H1 (cell line): Measurements from ENCODE around the gene RIPPLY2. TPM values are rescaled to one million over a fixed set of nuclear protein-coding genes. Genes with fewer than 3 reads are reported as not detected.

Experiments used
- CTCF ChIA-PET: fragments of 300-600 bp; sonication (Branson Sonifier 250); formaldehyde crosslinking; loops from one replicate; lab custom pipeline; 2021; ENCODE audit not compliant: partially characterized antibody; lab: Charles Lee
- POLR2A ChIA-PET: fragments of 300-600 bp; sonication (Branson Sonifier 250); formaldehyde crosslinking; loops from one replicate; lab custom pipeline; 2021; ENCODE audit warnings: inconsistent platforms; ENCODE audit not compliant: partially characterized antibody; lab: Charles Lee
- DNase-seq, 2 experiments: peaks; one replicate each; pipeline versions ENCODE4 v3.0.0 to v3.0.0-alpha.2; 2010 to 2022; ENCODE audit warnings: low spot score in 2 of 2, low read depth in 1 of 2, mixed read lengths in 1 of 2
- FAIRE-seq: peaks from 2 replicates; lab custom pipeline; 2011; peaks lifted over from hg19 to GRCh38; lab: Jason Lieb, UNC
- H2AFZ ChIP-seq: 2 replicates; pipeline ENCODE4 v1.8.1; 2012; ENCODE audit warnings: low read length, inconsistent platforms
- H2AK5ac ChIP-seq: 2 replicates; pipeline ENCODE4 v1.6.1; 2013; ENCODE audit warnings: low read depth, low read length
- H2BK120ac ChIP-seq: replicated peaks from 2 replicates; pipeline ENCODE3; 2013; ENCODE audit warnings: low read depth, low read length, inconsistent platforms
- H2BK12ac ChIP-seq: 2 replicates; pipeline ENCODE4 v1.6.1; 2013; ENCODE audit warnings: low read depth, low read length
- H2BK15ac ChIP-seq: 2 replicates; pipeline ENCODE4 v1.6.1; 2013; ENCODE audit warnings: low read length
- H2BK20ac ChIP-seq: 2 replicates; pipeline ENCODE4 v1.6.1; 2013; ENCODE audit warnings: low read length
- H2BK5ac ChIP-seq: 2 replicates; pipeline ENCODE4 v1.6.1; 2013; ENCODE audit warnings: low read depth, low read length
- H3K14ac ChIP-seq: 2 replicates; pipeline ENCODE4 v1.6.1; 2013; ENCODE audit warnings: inconsistent platforms; ENCODE audit not compliant: insufficient read length
- H3K18ac ChIP-seq: 2 replicates; pipeline ENCODE4 v1.6.1; 2013; ENCODE audit warnings: low read length; ENCODE audit errors: extremely low read depth
- H3K23ac ChIP-seq: 2 replicates; pipeline ENCODE4 v1.6.1; 2013; ENCODE audit warnings: inconsistent platforms; ENCODE audit not compliant: insufficient read length
- H3K23me2 ChIP-seq: 2 replicates; pipeline ENCODE4 v1.6.1; 2013; ENCODE audit warnings: low read depth, low read length
- H3K27ac ChIP-seq: 2 replicates; pipeline ENCODE4 v1.6.1; 2011; ENCODE audit warnings: low read depth, low read length, inconsistent platforms
- H3K27me3 ChIP-seq, 4 experiments: replicated peaks in 1 of 4; 1 replicate in 1 of 4; 2 replicates in 3 of 4; pipeline versions ENCODE4 v1.6.1 to v1.8.1; 2011 to 2013; ENCODE audit warnings: low read length in 3 of 4, mild to moderate bottlenecking in 3 of 4, inconsistent platforms in 2 of 4, mixed read lengths in 2 of 4, moderate library complexity in 1 of 4; ENCODE audit not compliant: control insufficient read depth in 3 of 4, insufficient read depth in 3 of 4; ENCODE audit errors: extremely low read depth in 1 of 4
- H3K36me3 ChIP-seq, 4 experiments: 2 replicates each; pipeline versions ENCODE4 v1.6.1 to v1.8.1; 2011 to 2013; ENCODE audit warnings: mild to moderate bottlenecking in 4 of 4, low read length in 3 of 4, moderate library complexity in 2 of 4, control low read depth in 1 of 4, inconsistent platforms in 1 of 4; ENCODE audit not compliant: insufficient read depth in 4 of 4, control insufficient read depth in 2 of 4
- H3K4ac ChIP-seq: replicated peaks from 2 replicates; pipeline ENCODE3; 2013; ENCODE audit warnings: low read length, low read depth, mixed read lengths, inconsistent platforms; ENCODE audit not compliant: insufficient read length
- H3K4me1 ChIP-seq, 4 experiments: replicated peaks in 1 of 4; 1 replicate in 1 of 4; 2 replicates in 3 of 4; pipeline versions ENCODE4 v1.6.1 to v1.8.1; 2011 to 2013; ENCODE audit warnings: low read length in 3 of 4, inconsistent platforms in 2 of 4, mixed read lengths in 1 of 4; ENCODE audit not compliant: insufficient read depth in 4 of 4, control insufficient read depth in 3 of 4
- H3K4me2 ChIP-seq, 2 experiments: 2 replicates each; pipeline versions ENCODE4 v1.6.1 to v1.8.1; 2011 to 2013; ENCODE audit warnings: low read depth in 2 of 2, low read length in 2 of 2, control low read depth in 1 of 2, inconsistent platforms in 1 of 2, mild to moderate bottlenecking in 1 of 2; ENCODE audit not compliant: insufficient read depth in 1 of 2
- H3K4me3 ChIP-seq, 4 experiments: fragments of 200-600, 300-600 bp in 1 of 4; sonication (generic), shearing (Covaris generic), sonication (Bioruptor Twin) in 1 of 4; 2 replicates each; pipeline versions ENCODE4 v1.5.1 to v1.8.1; 2011 to 2016; ENCODE audit warnings: low read length in 4 of 4, low read depth in 3 of 4, control low read depth in 2 of 4, inconsistent platforms in 2 of 4, mild to moderate bottlenecking in 2 of 4, mixed read lengths in 1 of 4, moderate library complexity in 1 of 4; ENCODE audit not compliant: insufficient read depth in 2 of 4; ENCODE audit errors: extremely low read depth in 1 of 4
- H3K56ac ChIP-seq: replicated peaks from 2 replicates; pipeline ENCODE3; 2013; ENCODE audit warnings: low read depth, mild to moderate bottlenecking, mixed read lengths, low read length, inconsistent platforms; ENCODE audit not compliant: insufficient read length
- H3K79me1 ChIP-seq: 2 replicates; pipeline ENCODE4 v1.6.1; 2013; ENCODE audit warnings: low read depth, low read length, control low read depth
- H3K79me2 ChIP-seq, 2 experiments: 2 replicates each; pipeline versions ENCODE4 v1.6.1 to v1.8.1; 2012 to 2013; ENCODE audit warnings: low read length in 2 of 2, mild to moderate bottlenecking in 2 of 2, inconsistent platforms in 1 of 2; ENCODE audit not compliant: insufficient read depth in 2 of 2, control insufficient read depth in 1 of 2
- H3K9ac ChIP-seq, 4 experiments: replicated peaks in 1 of 4; 1 replicate in 1 of 4; 2 replicates in 3 of 4; pipeline versions ENCODE4 v1.6.1 to v1.8.1; 2011 to 2013; ENCODE audit warnings: low read depth in 3 of 4, low read length in 3 of 4, control low read depth in 2 of 4, mild to moderate bottlenecking in 2 of 4, moderate library complexity in 2 of 4, inconsistent platforms in 1 of 4; ENCODE audit errors: extremely low read depth in 1 of 4
- H3K9me3 ChIP-seq, 2 experiments: 2 replicates each; pipeline versions ENCODE4 v1.6.1 to v1.8.1; 2012 to 2013; ENCODE audit warnings: mild to moderate bottlenecking in 2 of 2, moderate library complexity in 2 of 2, control low read depth in 1 of 2, inconsistent platforms in 1 of 2, low read depth in 1 of 2, low read length in 1 of 2, mixed read lengths in 1 of 2; ENCODE audit not compliant: insufficient read depth in 2 of 2
- H4K20me1 ChIP-seq, 2 experiments: replicated peaks in 1 of 2; 2 replicates each; pipeline versions ENCODE3 to v1.8.1; 2011 to 2013; ENCODE audit warnings: inconsistent platforms in 2 of 2, low read length in 2 of 2, mild to moderate bottlenecking in 1 of 2; ENCODE audit not compliant: insufficient read depth in 2 of 2, control insufficient read depth in 1 of 2
- H4K5ac ChIP-seq: 2 replicates; pipeline ENCODE4 v1.6.1; 2013; ENCODE audit warnings: low read length, low read depth, mixed read lengths, inconsistent platforms; ENCODE audit not compliant: insufficient read length
- H4K8ac ChIP-seq: 2 replicates; pipeline ENCODE4 v1.8.0; 2013; ENCODE audit warnings: mild to moderate bottlenecking, moderate library complexity, low read length, inconsistent platforms; ENCODE audit not compliant: insufficient read depth; ENCODE audit errors: extremely low read depth
- H4K91ac ChIP-seq: replicated peaks from 2 replicates; pipeline ENCODE3; 2013; ENCODE audit warnings: low read length, mixed read lengths, inconsistent platforms; ENCODE audit not compliant: insufficient read length
- CHD1 ChIP-seq: IDR thresholded peaks from 2 replicates; pipeline ENCODE4 v1.6.1; 2012; ENCODE audit warnings: low read depth, low read length, improper control_type of control experiment
- CREB1 ChIP-seq: IDR thresholded peaks from 2 replicates; pipeline ENCODE4 v1.6.1; 2012; ENCODE audit warnings: inconsistent platforms
- FOSL1 ChIP-seq: IDR thresholded peaks from 2 replicates; pipeline ENCODE4 v1.6.1; 2011; ENCODE audit warnings: mild to moderate bottlenecking, low read depth, low read length, moderate library complexity; ENCODE audit not compliant: insufficient read depth
- JUND ChIP-seq: IDR thresholded peaks from 2 replicates; pipeline ENCODE4 v1.6.1; 2011; ENCODE audit warnings: mild to moderate bottlenecking, improper control_type of control experiment, low read length
- KDM1A ChIP-seq: fragments of 200-600, 300-600 bp; sonication (generic); IDR thresholded peaks from 2 replicates; pipeline ENCODE4 v1.7.1; 2016; ENCODE audit warnings: mild to moderate bottlenecking, low read length, borderline replicate concordance
- SIN3A ChIP-seq, 2 experiments: IDR thresholded peaks in 1 of 2; conservative IDR thresholded peaks in 1 of 2; 2 replicates each; pipeline ENCODE4 v1.6.1; 2011 to 2012; ENCODE audit warnings: low read length in 2 of 2, improper control_type of control experiment in 1 of 2, low read depth in 1 of 2, mild to moderate bottlenecking in 1 of 2
- polyA plus RNA-seq, 7 experiments: library from polyadenylated mRNA; depleted of rRNA in 3 of 7; stranded (reverse) in 5 of 7; unstranded in 2 of 7; fragments of >200 nt in 5 of 7; fragments of 200-250 nt in 2 of 7; gene quantifications; 1 replicate in 5 of 7; 2 replicates in 1 of 7; 4 replicates in 1 of 7; pipeline versions ENCODE4 v1.2.1 to v1.2.3, GENCODE V29; 2011 to 2013; ENCODE audit warnings: missing spikeins in 2 of 7, mixed read lengths in 2 of 7
- total RNA-seq: library from RNA; stranded (reverse); fragmentation: NEBNext Ultra II Directional; extraction: Animal tissue kit (Norgen Biotek cat#: 25700); gene quantifications from 2 replicates; pipeline ENCODE4 v1.2.1, GENCODE V29; 2021

RIPPLY2 gene
- total and polyA plus RNA-seq, 2 of the 8 experiments (the other 6 are each of a cell fraction or from before 2014, with no cell fraction given), result 0.74 to 1.5 TPM

DNA sequence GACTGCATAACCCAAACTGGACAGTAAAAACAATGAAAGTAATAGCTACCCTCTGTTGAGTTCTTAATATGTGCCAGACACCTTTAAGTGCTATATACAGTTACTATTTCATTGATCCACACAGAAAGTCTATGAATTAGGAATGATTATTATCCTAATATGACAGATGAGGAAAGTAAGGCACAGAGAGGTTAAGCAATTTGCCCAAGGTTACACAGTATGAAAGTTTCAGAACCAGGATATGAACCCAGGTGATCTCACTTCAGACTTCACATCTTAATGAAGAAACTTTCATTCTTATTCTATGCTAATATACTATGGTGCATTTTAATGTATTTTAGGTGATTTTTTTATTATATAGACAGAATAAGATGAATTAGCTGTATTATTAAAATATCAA is 40.6 kb upstream of the RIPPLY2 start:
- H3K27ac ChIP-seq, result no peak overlapping the region
- H3K4me3 ChIP-seq, result no peak overlapping the region
- no peaks in the 10 kb centered on the region for H3K4me1 ChIP-seq
- H3K79me1 ChIP-seq, result no peaks in the 10 kb centered on the region
- H3K56ac ChIP-seq, result no peak overlapping the region
- no peak overlapping the region for H2BK20ac ChIP-seq
- ChIA-PET POLR2A (no interaction called here), CTCF (interaction anchor here (1.3 kb wide), 1 partner anchor 198 kb away, joined by 3 read pairs; no protein-coding TSS in a partner anchor)
- H3K9ac ChIP-seq, result no peak overlapping the region
- no peaks in the 10 kb centered on the region for H4K20me1 ChIP-seq
- H2BK120ac ChIP-seq, result no peak overlapping the region
- H3K23me2 ChIP-seq, result no peaks in the 10 kb centered on the region
- no peaks in the 10 kb centered on the region for H3K9me3 ChIP-seq
- no peak for FAIRE-seq
- H4K5ac ChIP-seq, result no peak overlapping the region
- no peak overlapping the region for H2BK15ac ChIP-seq
- H3K36me3 ChIP-seq, result no peaks in the 10 kb centered on the region
- H2AK5ac ChIP-seq, result no peak overlapping the region
- no peak overlapping the region for H3K23ac ChIP-seq
- H3K14ac ChIP-seq, result no peak overlapping the region
- no peak overlapping the region for H2BK5ac ChIP-seq
- H3K27me3 ChIP-seq, result no peaks in the 10 kb centered on the region
- no peak overlapping the region for H3K18ac ChIP-seq
- H3K4ac ChIP-seq, result no peak overlapping the region
- no peak overlapping the region for H3K4me2 ChIP-seq
- no peak overlapping the region for H2AFZ ChIP-seq
- DNase-seq, result no peak
- H4K91ac ChIP-seq, result no peak overlapping the region
- H3K79me2 ChIP-seq, result no peaks in the 10 kb centered on the region
- H4K8ac ChIP-seq, result no peak overlapping the region
- no peak overlapping the region for H2BK12ac ChIP-seq
- no peak for TF ChIP-seq CREB1
- TF ChIP-seq JUND, result no peak
- TF ChIP-seq CHD1, result no peak
- TF ChIP-seq SIN3A (conservative IDR thresholded peaks at IDR 0.05 in 1 of 2, IDR thresholded peaks at IDR 0.05 in 1 of 2; ENCODE audit: low read depth in 1 of 2, low read length in 2 of 2), result no peak
- no peak for TF ChIP-seq KDM1A
- TF ChIP-seq FOSL1, result no peak
